Measurements from ENCODE around the gene MYPN. TPM values are rescaled to one million over a fixed set of nuclear protein-coding genes. Genes with fewer than 3 reads are reported as not detected.

The MYPN gene
- total RNA-seq, 1 experiment from 2014 or later: 0.37 TPM

DNA sequence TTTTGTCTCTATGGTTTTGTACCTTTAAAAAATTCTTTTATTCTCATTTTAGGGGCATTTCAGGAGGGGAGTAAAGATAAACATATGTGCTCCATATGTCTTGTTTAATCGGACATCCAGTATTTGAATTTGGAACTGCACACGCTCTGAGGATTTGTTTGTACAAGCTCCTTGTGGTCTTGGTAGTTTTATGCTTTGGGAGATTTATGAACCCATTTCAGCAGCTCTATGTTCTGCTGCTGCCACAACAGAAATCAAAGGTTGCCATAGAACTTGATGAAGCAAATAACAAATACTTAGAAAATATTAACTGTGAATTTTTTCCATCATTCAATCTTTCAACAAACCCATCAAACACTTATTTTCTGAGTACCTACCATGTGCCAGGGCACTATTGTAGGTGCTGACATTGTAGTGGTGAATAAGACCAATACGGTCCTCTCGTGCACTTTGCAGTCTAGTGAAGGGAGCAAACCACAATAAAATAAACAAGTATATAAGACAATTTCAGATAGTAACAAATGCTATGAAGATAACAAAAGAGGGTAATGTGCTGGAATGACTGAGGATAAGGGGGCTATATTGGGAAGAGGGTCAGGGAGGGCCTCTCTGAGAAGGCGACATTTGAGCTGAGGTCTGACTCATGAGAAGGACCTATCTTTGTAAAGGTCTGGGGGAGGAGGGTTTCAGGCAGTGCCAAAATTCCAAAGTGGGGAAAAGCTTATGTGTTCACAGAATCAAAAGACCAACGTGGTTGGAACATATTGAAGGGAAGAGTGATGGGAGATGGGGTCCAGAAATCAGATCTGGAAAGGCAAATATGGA lies 30.4 kb downstream of the MYPN start:
- Mint-ChIP-seq H3K27me3 (ENCODE audit: insufficient read depth, unreplicated experiment) (no peaks in the 10 kb centered on the region), H3K4me1 (ENCODE audit: insufficient read depth, unreplicated experiment) (peaks cover 12% of the 10 kb centered on the region), H3K27ac (ENCODE audit: low read depth, unreplicated experiment) (no peak overlapping the region), H3K4me3 (ENCODE audit: unreplicated experiment) (no peak overlapping the region), H3K9me3 (ENCODE audit: unreplicated experiment) (no peaks in the 10 kb centered on the region), H3K36me3 (ENCODE audit: insufficient read depth, unreplicated experiment) (peaks cover 7% of the 10 kb centered on the region)
- TF ChIP-seq, protein P1, sequence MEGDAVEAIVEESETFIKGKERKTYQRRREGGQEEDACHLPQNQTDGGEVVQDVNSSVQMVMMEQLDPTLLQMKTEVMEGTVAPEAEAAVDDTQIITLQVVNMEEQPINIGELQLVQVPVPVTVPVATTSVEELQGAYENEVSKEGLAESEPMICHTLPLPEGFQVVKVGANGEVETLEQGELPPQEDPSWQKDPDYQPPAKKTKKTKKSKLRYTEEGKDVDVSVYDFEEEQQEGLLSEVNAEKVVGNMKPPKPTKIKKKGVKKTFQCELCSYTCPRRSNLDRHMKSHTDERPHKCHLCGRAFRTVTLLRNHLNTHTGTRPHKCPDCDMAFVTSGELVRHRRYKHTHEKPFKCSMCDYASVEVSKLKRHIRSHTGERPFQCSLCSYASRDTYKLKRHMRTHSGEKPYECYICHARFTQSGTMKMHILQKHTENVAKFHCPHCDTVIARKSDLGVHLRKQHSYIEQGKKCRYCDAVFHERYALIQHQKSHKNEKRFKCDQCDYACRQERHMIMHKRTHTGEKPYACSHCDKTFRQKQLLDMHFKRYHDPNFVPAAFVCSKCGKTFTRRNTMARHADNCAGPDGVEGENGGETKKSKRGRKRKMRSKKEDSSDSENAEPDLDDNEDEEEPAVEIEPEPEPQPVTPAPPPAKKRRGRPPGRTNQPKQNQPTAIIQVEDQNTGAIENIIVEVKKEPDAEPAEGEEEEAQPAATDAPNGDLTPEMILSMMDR (IDR thresholded peaks at IDR 0.05; ENCODE audit: unreplicated experiment): no peak
- intact Hi-C loops (cut with micrococcal nuclease): no loop called here
- POLR2A ChIA-PET: interaction anchor here (0.6 to 1.7 kb wide), 6 partner anchors 10 to 1728 kb away, joined by 3 to 7 read pairs (median 4); no protein-coding TSS in a partner anchor
- DNase-seq (ENCODE audit: unreplicated experiment): no peak
- CTCF ChIA-PET: interaction anchor here (0.6 to 0.7 kb wide), 3 partner anchors 42 to 94 kb away, joined by 3 to 5 read pairs (median 4); no protein-coding TSS in a partner anchor
- no TSS peak for BruUV-seq (replicated peaks)

DNA sequence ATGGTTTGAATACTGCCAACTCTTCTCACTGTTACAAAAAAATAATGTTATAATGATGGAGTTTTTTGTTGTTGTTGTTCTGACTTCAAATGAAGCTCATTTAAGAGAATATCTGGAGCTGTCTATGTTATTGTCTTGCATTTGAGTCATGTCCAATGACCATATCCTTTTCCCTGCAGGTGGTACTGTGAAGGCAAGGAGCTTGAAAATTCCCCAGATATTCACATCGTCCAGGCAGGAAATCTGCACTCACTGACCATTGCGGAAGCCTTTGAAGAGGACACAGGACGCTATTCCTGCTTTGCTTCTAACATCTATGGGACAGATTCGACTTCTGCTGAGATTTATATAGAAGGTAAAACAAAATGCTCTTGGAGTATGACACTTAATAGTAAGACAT lies 33.5 kb downstream of the MYPN start:
- H3K4me1 Mint-ChIP-seq (ENCODE audit: insufficient read depth, unreplicated experiment): no peaks in the 10 kb centered on the region
- no TSS peak for BruUV-seq (replicated peaks)
- DNase-seq (ENCODE audit: unreplicated experiment): no peak
- ChIA-PET CTCF (no interaction called here), POLR2A (no interaction called here)
- TF ChIP-seq, protein P1 (IDR thresholded peaks at IDR 0.05; ENCODE audit: unreplicated experiment): no peak
- no peak overlapping the region for H3K4me3 Mint-ChIP-seq (ENCODE audit: unreplicated experiment)
- no peaks in the 10 kb centered on the region for H3K36me3 Mint-ChIP-seq (ENCODE audit: insufficient read depth, unreplicated experiment)
- no peak overlapping the region for H3K27ac Mint-ChIP-seq (ENCODE audit: low read depth, unreplicated experiment)
- H3K9me3 Mint-ChIP-seq (ENCODE audit: unreplicated experiment): no peaks in the 10 kb centered on the region
- no peaks in the 10 kb centered on the region for H3K27me3 Mint-ChIP-seq (ENCODE audit: insufficient read depth, unreplicated experiment)
- intact Hi-C loops (cut with micrococcal nuclease): no loop called here

DNA sequence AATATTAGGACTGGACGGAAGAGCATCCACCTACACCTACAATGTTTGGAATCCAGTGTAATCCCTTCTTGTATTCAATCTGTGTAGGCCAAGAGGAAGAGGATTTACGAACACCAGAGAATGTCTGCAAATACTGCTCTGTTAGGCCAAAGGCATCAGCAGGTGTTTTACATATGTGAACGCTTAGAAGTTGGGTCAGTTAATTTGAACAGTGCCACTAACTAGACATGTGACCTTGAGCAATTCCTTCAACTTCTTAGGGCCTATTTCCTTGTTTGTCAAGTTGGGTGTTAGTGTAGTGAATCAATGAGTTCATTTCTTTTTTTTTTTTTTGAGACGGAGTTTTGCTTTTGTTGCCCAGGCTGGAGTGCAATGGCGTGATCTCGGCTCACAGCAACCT lies 35.4 kb downstream of the MYPN start:
- no peak for DNase-seq (ENCODE audit: unreplicated experiment)
- H3K36me3 Mint-ChIP-seq (ENCODE audit: insufficient read depth, unreplicated experiment): no peaks in the 10 kb centered on the region
- H3K27me3 Mint-ChIP-seq (ENCODE audit: insufficient read depth, unreplicated experiment): no peaks in the 10 kb centered on the region
- ChIA-PET CTCF (interaction anchor here (1.8 kb wide), 1 partner anchor 11 kb away, joined by 6 read pairs; no protein-coding TSS in a partner anchor), POLR2A (interaction anchor here (0.5 kb wide), 1 partner anchor 77 kb away, joined by 3 read pairs; no protein-coding TSS in a partner anchor)
- TF ChIP-seq, protein P1 (IDR thresholded peaks at IDR 0.05; ENCODE audit: unreplicated experiment): no peak
- H3K4me1 Mint-ChIP-seq (ENCODE audit: insufficient read depth, unreplicated experiment): no peaks in the 10 kb centered on the region
- BruUV-seq (replicated peaks): no TSS peak
- intact Hi-C loops (cut with micrococcal nuclease): no loop called here
- H3K4me3 Mint-ChIP-seq (ENCODE audit: unreplicated experiment): no peak overlapping the region
- H3K27ac Mint-ChIP-seq (ENCODE audit: low read depth, unreplicated experiment): no peak overlapping the region
- H3K9me3 Mint-ChIP-seq (ENCODE audit: unreplicated experiment): no peaks in the 10 kb centered on the region

DNA sequence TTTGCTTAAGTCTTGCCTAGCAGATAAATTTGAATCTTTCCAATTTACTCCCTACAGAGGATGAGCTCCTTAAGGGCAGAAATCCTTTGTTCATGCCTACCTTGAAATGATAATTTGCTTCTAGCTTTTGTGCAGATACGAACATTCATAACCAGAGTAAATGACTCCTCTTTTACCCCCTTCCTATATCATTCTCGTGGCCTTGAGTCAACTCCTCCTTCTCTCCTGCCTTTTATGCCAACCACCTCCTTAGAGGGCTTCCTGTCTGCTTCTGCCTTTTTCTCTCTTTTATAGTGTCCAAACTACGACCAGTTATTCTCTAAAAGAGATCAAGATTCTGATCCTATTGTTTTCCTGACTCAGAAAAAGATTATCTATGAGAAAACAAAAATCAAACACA lies 36.4 kb downstream of the MYPN start:
- no peaks in the 10 kb centered on the region for H3K36me3 Mint-ChIP-seq (ENCODE audit: insufficient read depth, unreplicated experiment)
- no peak for DNase-seq (ENCODE audit: unreplicated experiment)
- no peaks in the 10 kb centered on the region for H3K27me3 Mint-ChIP-seq (ENCODE audit: insufficient read depth, unreplicated experiment)
- ChIA-PET CTCF (interaction anchor here (1.2 to 1.8 kb wide), 2 partner anchors 10 to 63 kb away, joined by 4 to 6 read pairs; no protein-coding TSS in a partner anchor), POLR2A (no interaction called here)
- no peak overlapping the region for H3K4me3 Mint-ChIP-seq (ENCODE audit: unreplicated experiment)
- intact Hi-C loops (cut with micrococcal nuclease): no loop called here
- BruUV-seq (replicated peaks): no TSS peak
- no peaks in the 10 kb centered on the region for H3K9me3 Mint-ChIP-seq (ENCODE audit: unreplicated experiment)
- no peak overlapping the region for H3K27ac Mint-ChIP-seq (ENCODE audit: low read depth, unreplicated experiment)
- no peaks in the 10 kb centered on the region for H3K4me1 Mint-ChIP-seq (ENCODE audit: insufficient read depth, unreplicated experiment)
- TF ChIP-seq, protein P1 (IDR thresholded peaks at IDR 0.05; ENCODE audit: unreplicated experiment): no peak

Data from MCF 10A (cell line).